Measurements from ENCODE around the gene GPR137. TPM values are rescaled to one million over a fixed set of nuclear protein-coding genes. Genes with fewer than 3 reads are reported as not detected.
A peak's percentile ranks its signal among the peaks of the same experiment; 100 is the strongest.

GPR137 gene
- total RNA-seq, 1 experiment from 2014 or later, result 32.4 TPM

GRCh38 chr11:64285885-64286800 is 495 bp downstream of the GPR137 start:
- no peaks in the 10 kb centered on the region for H3K9me3 ChIP-seq (ENCODE audit: low read length)
- H3K27ac ChIP-seq (ENCODE audit: low read length), result no peak overlapping the region
- peak overlapping the region; percentile 90 for H3K4me2 ChIP-seq (ENCODE audit: low read length)
- BruUV-seq (replicated peaks), result TSS peak; percentile 15
- TF ChIP-seq EZH2phosphoT487 (IDR thresholded peaks at IDR 0.05; ENCODE audit: borderline replicate concordance, low read length) (no peak), CTCF (conservative IDR thresholded peaks at IDR 0.05; ENCODE audit: low read depth, low read length) (peak; percentile 66)
- peak overlapping the region; percentile 75 for H3K9ac ChIP-seq (ENCODE audit: low read length)
- peak overlapping the region; percentile 73 for H3K4me3 ChIP-seq (ENCODE audit: low read length)
- intact Hi-C loops (cut with micrococcal nuclease), result loop anchor here (2.0 kb wide), 2 partner anchors 15 kb away; partner anchors contain the start of gene CATSPERZ
- H3K9me2 ChIP-seq (replicated peaks; ENCODE audit: low read length), result no peaks in the 10 kb centered on the region
- H3F3A ChIP-seq (ENCODE audit: low read length, unreplicated experiment), result no peaks in the 10 kb centered on the region
- H3K4me1 ChIP-seq (ENCODE audit: insufficient read depth, low read length), result peaks cover 18% of the 10 kb centered on the region
- H2AFZ ChIP-seq (ENCODE audit: low read length), result peak overlapping the region; percentile 88
- H3K79me2 ChIP-seq (ENCODE audit: low read length), result peaks cover 28% of the 10 kb centered on the region
- H4K20me1 ChIP-seq (ENCODE audit: low read length), result no peaks in the 10 kb centered on the region
- peaks cover 5% of the 10 kb centered on the region; the same call in 1 of the 2 replicates for H3K27me3 ChIP-seq (ENCODE audit: low read length)
- H3K36me3 ChIP-seq (ENCODE audit: low read depth, low read length), result no peaks in the 10 kb centered on the region
- DNase-seq, result peak; percentile 55
- ChIA-PET POLR2A (ENCODE audit: unreplicated experiment) (interaction anchor here (0.5 kb wide), 1 partner anchor 112 kb away, joined by 4 read pairs; no protein-coding TSS in a partner anchor), CTCF (interaction anchor here (1.0 kb wide), 1 partner anchor 34 kb away, joined by 3 read pairs; no protein-coding TSS in a partner anchor)
- peak; percentile 22 for ATAC-seq

- no peak for TF ChIP-seq EZH2phosphoT487 (IDR thresholded peaks at IDR 0.05; ENCODE audit: borderline replicate concordance, low read length)
- no peak for TF ChIP-seq CTCF (conservative IDR thresholded peaks at IDR 0.05; ENCODE audit: low read depth, low read length)
- Histone ChIP-seq H3F3A (ENCODE audit: low read length, unreplicated experiment) (no peaks in the 10 kb centered on the region), H3K79me2 (ENCODE audit: low read length) (peaks cover 28% of the 10 kb centered on the region), H3K4me3 (ENCODE audit: low read length) (peak overlapping the region; percentile 73; the same call in 1 of the 2 replicates), H3K9me3 (ENCODE audit: low read length) (no peaks in the 10 kb centered on the region), H3K4me2 (ENCODE audit: low read length) (peak overlapping the region; percentile 90), H3K4me1 (ENCODE audit: insufficient read depth, low read length) (peaks cover 18% of the 10 kb centered on the region), H3K27me3 (ENCODE audit: low read length) (peaks cover 10% of the 10 kb centered on the region), H3K9me2 (replicated peaks; ENCODE audit: low read length) (no peaks in the 10 kb centered on the region), H3K9ac (ENCODE audit: low read length) (no peak overlapping the region), H2AFZ (ENCODE audit: low read length) (no peak overlapping the region), H3K36me3 (ENCODE audit: low read depth, low read length) (no peaks in the 10 kb centered on the region), H4K20me1 (ENCODE audit: low read length) (no peaks in the 10 kb centered on the region), H3K27ac (ENCODE audit: low read length) (no peak overlapping the region)
- POLR2A ChIA-PET (ENCODE audit: unreplicated experiment), result interaction anchor here (0.5 kb wide), 1 partner anchor 113 kb away, joined by 4 read pairs; no protein-coding TSS in a partner anchor
- no TSS peak for BruUV-seq (replicated peaks)
- DNase-seq, result no peak
- no peak for ATAC-seq
- CTCF ChIA-PET, result no interaction called here
- intact Hi-C loops (cut with micrococcal nuclease), result no loop called here
Measured at GRCh38 chr11:64286801-64287159, 1.1 kb downstream of the GPR137 start.

- Histone ChIP-seq H4K20me1 (ENCODE audit: low read length) (no peaks in the 10 kb centered on the region), H3K27ac (ENCODE audit: low read length) (no peak overlapping the region), H3F3A (ENCODE audit: low read length, unreplicated experiment) (no peaks in the 10 kb centered on the region), H3K4me3 (ENCODE audit: low read length) (no peak overlapping the region), H3K9me3 (ENCODE audit: low read length) (no peaks in the 10 kb centered on the region), H3K9ac (ENCODE audit: low read length) (no peak overlapping the region), H3K27me3 (ENCODE audit: low read length) (peaks cover 20% of the 10 kb centered on the region), H3K9me2 (replicated peaks; ENCODE audit: low read length) (no peaks in the 10 kb centered on the region), H3K4me1 (ENCODE audit: insufficient read depth, low read length) (peaks cover 18% of the 10 kb centered on the region), H3K4me2 (ENCODE audit: low read length) (no peak overlapping the region), H3K79me2 (ENCODE audit: low read length) (peaks cover 28% of the 10 kb centered on the region), H2AFZ (ENCODE audit: low read length) (no peak overlapping the region), H3K36me3 (ENCODE audit: low read depth, low read length) (no peaks in the 10 kb centered on the region)
- POLR2A ChIA-PET (ENCODE audit: unreplicated experiment), result no interaction called here
- no TSS peak for BruUV-seq (replicated peaks)
- TF ChIP-seq EZH2 (IDR thresholded peaks at IDR 0.05; ENCODE audit: low read length, unreplicated experiment) (no peak), EZH2phosphoT487 (IDR thresholded peaks at IDR 0.05; ENCODE audit: borderline replicate concordance, low read length) (no peak), CTCF (conservative IDR thresholded peaks at IDR 0.05; ENCODE audit: low read depth, low read length) (no peak)
- ATAC-seq, result no peak
- CTCF ChIA-PET, result no interaction called here
- DNase-seq, result no peak
- intact Hi-C loops (cut with micrococcal nuclease), result no loop called here
Measured at GRCh38 chr11:64287676-64288352, 2.2 kb downstream of the GPR137 start.

Measured in PC-3 (cell line).